OCI-LY1 (cell line): ENCODE data around the gene ZNF574.

Source experiments
- EZH2 ChIP-seq: fragments of 200-600 bp; sonication (generic), shearing (Covaris generic); IDR thresholded peaks from 2 replicates; pipeline ENCODE4 v1.8.0; 2017; ENCODE audit warnings: borderline replicate concordance, mixed run types, mild to moderate bottlenecking, antibody characterized with exemption, low read length, moderate library complexity, mixed read lengths
- TF ChIP-seq, protein P1 (sequence below): fragments of 200-600 bp; sonication (generic), shearing (Covaris generic); IDR thresholded peaks from 2 replicates; pipeline ENCODE4 v1.5.1; 2017; ENCODE audit warnings: mild to moderate bottlenecking, antibody characterized with exemption, low read length, moderate library complexity, mixed read lengths

- TF ChIP-seq, protein P1, sequence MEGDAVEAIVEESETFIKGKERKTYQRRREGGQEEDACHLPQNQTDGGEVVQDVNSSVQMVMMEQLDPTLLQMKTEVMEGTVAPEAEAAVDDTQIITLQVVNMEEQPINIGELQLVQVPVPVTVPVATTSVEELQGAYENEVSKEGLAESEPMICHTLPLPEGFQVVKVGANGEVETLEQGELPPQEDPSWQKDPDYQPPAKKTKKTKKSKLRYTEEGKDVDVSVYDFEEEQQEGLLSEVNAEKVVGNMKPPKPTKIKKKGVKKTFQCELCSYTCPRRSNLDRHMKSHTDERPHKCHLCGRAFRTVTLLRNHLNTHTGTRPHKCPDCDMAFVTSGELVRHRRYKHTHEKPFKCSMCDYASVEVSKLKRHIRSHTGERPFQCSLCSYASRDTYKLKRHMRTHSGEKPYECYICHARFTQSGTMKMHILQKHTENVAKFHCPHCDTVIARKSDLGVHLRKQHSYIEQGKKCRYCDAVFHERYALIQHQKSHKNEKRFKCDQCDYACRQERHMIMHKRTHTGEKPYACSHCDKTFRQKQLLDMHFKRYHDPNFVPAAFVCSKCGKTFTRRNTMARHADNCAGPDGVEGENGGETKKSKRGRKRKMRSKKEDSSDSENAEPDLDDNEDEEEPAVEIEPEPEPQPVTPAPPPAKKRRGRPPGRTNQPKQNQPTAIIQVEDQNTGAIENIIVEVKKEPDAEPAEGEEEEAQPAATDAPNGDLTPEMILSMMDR, result no peak
- TF ChIP-seq EZH2, result no peak
Observed at GRCh38 chr19:42057846-42058245, 18.1 kb upstream of the ZNF574 start.
